IMR-90 (cell line): ENCODE results near the gene GRM4. TPM values are rescaled to one million over a fixed set of nuclear protein-coding genes. Genes with fewer than 3 reads are reported as not detected.

Source experiments
- ATAC-seq: fragments of 200-7000 bp; cut with Tn5 transposase; 2 replicates; pipeline ENCODE4 v1.9.1; 2020; ENCODE audit warnings: low read depth, mild to moderate bottlenecking, moderate library complexity
- BruUV-seq: library from RNA; stranded (reverse); fragments of 400-500 nt; replicated peaks from 2 replicates; lab custom pipeline; 2021; lab: Mats Ljungman, UMichigan
- CTCF ChIA-PET: fragments of 300-600 bp; formaldehyde crosslinking; extraction: SDS; loops from one replicate; lab custom pipeline; 2021; ENCODE audit warnings: antibody characterized with exemption; lab: Yijun Ruan, JAX
- POLR2A ChIA-PET: fragments of 300-600 bp; sonication (Branson Sonifier 250); formaldehyde crosslinking; loops from one replicate; lab custom pipeline; 2022; ENCODE audit warnings: antibody characterized with exemption; ENCODE audit not compliant: unreplicated experiment; lab: Charles Lee
- DNase-seq: peaks from one replicate; pipeline ENCODE4 v3.0.0; 2013
- H2AFZ ChIP-seq: replicated peaks from 2 replicates; pipeline ENCODE3; 2013; ENCODE audit warnings: low read length, mild to moderate bottlenecking; ENCODE audit not compliant: poor library complexity
- H2AK5ac ChIP-seq: 2 replicates; pipeline ENCODE4 v1.6.1; 2013; ENCODE audit warnings: low read depth, low read length, inconsistent platforms
- H2AK9ac ChIP-seq: replicated peaks from 2 replicates; pipeline ENCODE3; 2013; ENCODE audit warnings: mild to moderate bottlenecking, low read depth, low read length, moderate library complexity; ENCODE audit not compliant: poor library complexity
- H2BK120ac ChIP-seq: 2 replicates; pipeline ENCODE4 v1.6.1; 2013; ENCODE audit warnings: low read depth, low read length, inconsistent platforms
- H2BK15ac ChIP-seq: 3 replicates; pipeline ENCODE4 v1.6.1; 2013; ENCODE audit warnings: low read depth, low read length, inconsistent platforms
- H2BK20ac ChIP-seq: 2 replicates; pipeline ENCODE4 v1.6.1; 2013; ENCODE audit warnings: low read depth, mild to moderate bottlenecking, inconsistent platforms, low read length, moderate library complexity
- H2BK5ac ChIP-seq: 2 replicates; pipeline ENCODE4 v1.6.1; 2013; ENCODE audit warnings: mild to moderate bottlenecking, low read depth, low read length, inconsistent platforms; ENCODE audit not compliant: poor library complexity, severe bottlenecking
- H3K14ac ChIP-seq: replicated peaks from 2 replicates; pipeline ENCODE4 v1.6.1; 2013; ENCODE audit warnings: low read depth, low read length, inconsistent platforms
- H3K18ac ChIP-seq: 2 replicates; pipeline ENCODE4 v1.6.1; 2013; ENCODE audit warnings: low read depth, low read length, control low read depth
- H3K23ac ChIP-seq: 2 replicates; pipeline ENCODE4 v1.6.1; 2013; ENCODE audit warnings: low read depth, low read length, inconsistent platforms
- H3K27ac ChIP-seq: 2 replicates; pipeline ENCODE4 v1.5.1; 2013; ENCODE audit warnings: mild to moderate bottlenecking, control low read depth, low read length; ENCODE audit not compliant: insufficient read depth
- H3K27me3 ChIP-seq: 2 replicates; pipeline ENCODE4 v1.6.1; 2013; ENCODE audit warnings: low read length; ENCODE audit not compliant: control insufficient read depth, insufficient read depth
- H3K36me3 ChIP-seq: 2 replicates; pipeline ENCODE4 v1.6.1; 2013; ENCODE audit warnings: low read length, mixed read lengths; ENCODE audit not compliant: control insufficient read depth, insufficient read depth
- H3K4ac ChIP-seq: 2 replicates; pipeline ENCODE4 v1.6.1; 2013; ENCODE audit warnings: low read depth, low read length, inconsistent platforms
- H3K4me1 ChIP-seq: 2 replicates; pipeline ENCODE4 v1.6.1; 2013; ENCODE audit warnings: low read length, mixed read lengths; ENCODE audit not compliant: control insufficient read depth, insufficient read depth
- H3K4me2 ChIP-seq: 2 replicates; pipeline ENCODE4 v1.6.1; 2013; ENCODE audit warnings: low read depth, mild to moderate bottlenecking, control low read depth, low read length, moderate library complexity
- H3K4me3 ChIP-seq: 2 replicates; pipeline ENCODE4 v1.5.1; 2013; ENCODE audit warnings: low read depth, mild to moderate bottlenecking, control low read depth, low read length, moderate library complexity; ENCODE audit not compliant: insufficient read depth
- H3K56ac ChIP-seq: 2 replicates; pipeline ENCODE4 v1.6.1; 2013; ENCODE audit warnings: low read length, inconsistent platforms; ENCODE audit not compliant: insufficient read depth; ENCODE audit errors: extremely low read depth
- H3K79me1 ChIP-seq, 2 experiments: 2 replicates each; pipeline ENCODE4 v1.6.1; 2013; ENCODE audit warnings: low read length in 2 of 2, inconsistent platforms in 1 of 2, low read depth in 1 of 2
- H3K9ac ChIP-seq: 2 replicates; pipeline ENCODE4 v1.6.1; 2013; ENCODE audit warnings: low read depth, low read length, control low read depth
- H3K9me1 ChIP-seq: 2 replicates; pipeline ENCODE4 v1.6.1; 2013; ENCODE audit warnings: low read length, inconsistent platforms; ENCODE audit not compliant: insufficient read depth
- H3K9me3 ChIP-seq: 2 replicates; pipeline ENCODE4 v1.6.1; 2013; ENCODE audit warnings: low read length; ENCODE audit not compliant: control insufficient read depth, insufficient read depth
- H4K20me1 ChIP-seq: 2 replicates; pipeline ENCODE4 v1.6.1; 2013; ENCODE audit warnings: low read length, inconsistent platforms; ENCODE audit not compliant: insufficient read depth
- H4K5ac ChIP-seq: 2 replicates; pipeline ENCODE4 v1.6.1; 2013; ENCODE audit warnings: mild to moderate bottlenecking, low read depth, low read length, control low read depth
- H4K8ac ChIP-seq, 2 experiments: 2 replicates each; pipeline ENCODE4 v1.6.1; 2013; ENCODE audit warnings: low read depth in 2 of 2, low read length in 2 of 2, control low read depth in 1 of 2, inconsistent platforms in 1 of 2
- H4K91ac ChIP-seq: 2 replicates; pipeline ENCODE4 v1.6.1; 2013; ENCODE audit warnings: low read depth, low read length, inconsistent platforms; ENCODE audit not compliant: insufficient read depth
- CEBPB ChIP-seq: IDR thresholded peaks from 2 replicates; pipeline ENCODE4 v1.6.1; 2012; ENCODE audit warnings: low read depth, low read length, improper control_type of control experiment
- CHD1 ChIP-seq: IDR thresholded peaks from 2 replicates; pipeline ENCODE4 v1.6.1; 2012; ENCODE audit warnings: low read depth, low read length, improper control_type of control experiment
- MAZ ChIP-seq: IDR thresholded peaks from 2 replicates; pipeline ENCODE4 v1.6.1; 2012; ENCODE audit warnings: low read depth, mild to moderate bottlenecking, low read length, improper control_type of control experiment, moderate library complexity, borderline replicate concordance
- NFE2L2 ChIP-seq: fragments of 150-350 bp; IDR thresholded peaks from 2 replicates; pipeline ENCODE4 v1.6.1; 2016; ENCODE audit warnings: low read depth, mild to moderate bottlenecking, low read length
- RAD21 ChIP-seq: IDR thresholded peaks from 2 replicates; pipeline ENCODE4 v1.6.1; 2012; ENCODE audit warnings: low read length, improper control_type of control experiment
- RCOR1 ChIP-seq: IDR thresholded peaks from 2 replicates; pipeline ENCODE4 v1.6.1; 2012; ENCODE audit warnings: mild to moderate bottlenecking, low read length, improper control_type of control experiment; ENCODE audit not compliant: insufficient replicate concordance
- RFX5 ChIP-seq: IDR thresholded peaks from 2 replicates; pipeline ENCODE4 v1.8.0; 2012; ENCODE audit warnings: low read depth, mild to moderate bottlenecking, low read length, moderate library complexity
- SMC3 ChIP-seq: fragments of 150-350 bp; IDR thresholded peaks from 2 replicates; pipeline ENCODE4 v1.6.1; 2016; ENCODE audit warnings: low read depth, mild to moderate bottlenecking, antibody characterized with exemption, low read length, moderate library complexity
- WGBS, 2 experiments: methylation state at CpG; one replicate each; pipeline versions ENCODE4 v1.1.5 to v1.1.7; 2013; ENCODE audit warnings: missing lambda C conversion rate in 2 of 2; ENCODE audit not compliant: insufficient read length in 1 of 2; ENCODE audit errors: extremely low coverage in 2 of 2; 5-methylcytosine and 5-hydroxymethylcytosine counted together
- dilution Hi-C: fragments of 300-500 bp; cut with HindIII; formaldehyde crosslinking; loops from one replicate; pipeline ENCODE4 v1.14.3; 2018; ENCODE audit warnings: low sequenced_read_pairs; ENCODE audit not compliant: unreplicated experiment
- in situ Hi-C: fragments of 300-500 bp; cut with MboI; formaldehyde crosslinking; loops from 3 replicates; pipeline ENCODE4 v1.14.3; 2019; ENCODE audit warnings: low sequenced_read_pairs, inconsistent platforms, mixed read lengths
- intact Hi-C: fragments of 100-400 bp; cut with micrococcal nuclease; formaldehyde crosslinking; loops from 2 replicates; pipeline ENCODE4 v1.10.0; 2022
- polyA plus RNA-seq, 3 experiments: library from polyadenylated mRNA; depleted of rRNA; stranded (reverse); fragments of >200 nt; gene quantifications; 2 replicates each; pipeline ENCODE4 v1.2.3, GENCODE V29; 2012; ENCODE audit warnings: low replicate concordance in 1 of 3
- total RNA-seq: library from RNA; depleted of rRNA; stranded (reverse); fragments of >200 nt; gene quantifications from 2 replicates; pipeline ENCODE4 v1.2.3, GENCODE V29; 2012
- TF ChIP-seq, protein P1 (sequence below): conservative IDR thresholded peaks from 2 replicates; pipeline ENCODE4 v1.5.1; 2012; ENCODE audit warnings: mild to moderate bottlenecking, low read depth, low read length, improper control_type of control experiment
- TF ChIP-seq, protein P2 (sequence below): fragments of 150-350 bp; IDR thresholded peaks from 2 replicates; pipeline ENCODE4 v1.6.1; 2017; ENCODE audit warnings: mild to moderate bottlenecking, antibody characterized with exemption, low read length, low read depth

GRM4 gene
- total and polyA plus RNA-seq, 2 of the 4 experiments (the other 2 are of a cell fraction): 0.02 TPM; not detected in 1

DNA sequence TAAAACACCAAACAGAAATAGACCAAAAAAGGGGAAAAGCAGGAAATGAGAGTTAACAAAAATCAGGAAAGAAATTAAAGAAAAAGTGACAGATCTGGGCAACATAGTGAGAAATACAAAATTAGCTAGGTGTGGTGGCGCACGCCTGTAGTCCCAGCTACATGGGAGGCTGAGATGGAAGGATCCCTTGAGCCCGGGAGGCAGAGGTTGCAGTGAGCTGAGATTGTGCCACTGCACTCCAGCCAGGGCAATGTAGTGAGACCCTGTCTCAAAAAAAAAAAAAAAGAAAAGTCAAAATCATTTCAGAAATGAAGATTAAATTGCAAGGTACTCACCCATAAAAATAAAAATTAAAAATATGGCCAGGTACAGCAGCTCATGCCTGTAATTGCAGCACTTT lies 13.0 kb upstream of the GRM4 start:
- Histone ChIP-seq H4K5ac (no peak overlapping the region), H3K18ac (no peak overlapping the region), H2BK120ac (no peak overlapping the region), H2AK9ac (no peak overlapping the region), H2BK15ac (no peak overlapping the region), H3K4me1 (no peaks in the 10 kb centered on the region), H2AFZ (no peak overlapping the region), H3K79me1 (no peaks in the 10 kb centered on the region), H3K9ac (no peak overlapping the region), H3K4me3 (no peak overlapping the region), H3K27ac (no peak overlapping the region), H3K56ac (no peak overlapping the region), H2AK5ac (no peak overlapping the region), H3K4ac (no peak overlapping the region), H3K23ac (no peak overlapping the region), H3K9me3 (peaks cover 12% of the 10 kb centered on the region), H3K9me1 (no peaks in the 10 kb centered on the region), H3K4me2 (no peak overlapping the region), H4K8ac (no peak overlapping the region), H4K20me1 (no peaks in the 10 kb centered on the region), H3K14ac (no peak overlapping the region), H2BK20ac (no peak overlapping the region), H3K36me3 (no peaks in the 10 kb centered on the region), H4K91ac (no peak overlapping the region), H2BK5ac (no peak overlapping the region), H3K27me3 (peaks cover 27% of the 10 kb centered on the region)
- no peak for DNase-seq
- in situ Hi-C loops: loop anchor here (10.0 to 25.0 kb wide), 4 partner anchors 394 to 978 kb away; partner anchors contain the start of genes BAK1, TCP11 and UQCC2
- dilution Hi-C loops: no loop called here
- ATAC-seq: no peak
- BruUV-seq: no TSS peak
- TF ChIP-seq MAZ (no peak), NFE2L2 (no peak), SMC3 (no peak), CHD1 (no peak), RAD21 (no peak), RFX5 (no peak), RCOR1 (no peak), CEBPB (no peak)
- TF ChIP-seq, protein P1, sequence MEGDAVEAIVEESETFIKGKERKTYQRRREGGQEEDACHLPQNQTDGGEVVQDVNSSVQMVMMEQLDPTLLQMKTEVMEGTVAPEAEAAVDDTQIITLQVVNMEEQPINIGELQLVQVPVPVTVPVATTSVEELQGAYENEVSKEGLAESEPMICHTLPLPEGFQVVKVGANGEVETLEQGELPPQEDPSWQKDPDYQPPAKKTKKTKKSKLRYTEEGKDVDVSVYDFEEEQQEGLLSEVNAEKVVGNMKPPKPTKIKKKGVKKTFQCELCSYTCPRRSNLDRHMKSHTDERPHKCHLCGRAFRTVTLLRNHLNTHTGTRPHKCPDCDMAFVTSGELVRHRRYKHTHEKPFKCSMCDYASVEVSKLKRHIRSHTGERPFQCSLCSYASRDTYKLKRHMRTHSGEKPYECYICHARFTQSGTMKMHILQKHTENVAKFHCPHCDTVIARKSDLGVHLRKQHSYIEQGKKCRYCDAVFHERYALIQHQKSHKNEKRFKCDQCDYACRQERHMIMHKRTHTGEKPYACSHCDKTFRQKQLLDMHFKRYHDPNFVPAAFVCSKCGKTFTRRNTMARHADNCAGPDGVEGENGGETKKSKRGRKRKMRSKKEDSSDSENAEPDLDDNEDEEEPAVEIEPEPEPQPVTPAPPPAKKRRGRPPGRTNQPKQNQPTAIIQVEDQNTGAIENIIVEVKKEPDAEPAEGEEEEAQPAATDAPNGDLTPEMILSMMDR: no peak
- TF ChIP-seq, protein P2, sequence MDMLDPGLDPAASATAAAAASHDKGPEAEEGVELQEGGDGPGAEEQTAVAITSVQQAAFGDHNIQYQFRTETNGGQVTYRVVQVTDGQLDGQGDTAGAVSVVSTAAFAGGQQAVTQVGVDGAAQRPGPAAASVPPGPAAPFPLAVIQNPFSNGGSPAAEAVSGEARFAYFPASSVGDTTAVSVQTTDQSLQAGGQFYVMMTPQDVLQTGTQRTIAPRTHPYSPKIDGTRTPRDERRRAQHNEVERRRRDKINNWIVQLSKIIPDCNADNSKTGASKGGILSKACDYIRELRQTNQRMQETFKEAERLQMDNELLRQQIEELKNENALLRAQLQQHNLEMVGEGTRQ: no peak
- ChIA-PET POLR2A (no interaction called here), CTCF (interaction anchor here (0.7 kb wide), 1 partner anchor 104 kb away, joined by 3 read pairs; no protein-coding TSS in a partner anchor)
- intact Hi-C loops: no loop called here
- WGBS, 2 experiments: no CpG with 5 or more reads among the region's 3 CpGs
